AG09319 (cell line): ENCODE measurements around the gene DSG3.

ENCODE experiments used
- DNase-seq: peaks from one replicate; pipeline ENCODE4 v3.0.0-alpha.2; 2010; ENCODE audit warnings: low read depth; ENCODE audit errors: extremely low read depth
- CTCF ChIP-seq: IDR thresholded peaks from 2 replicates; pipeline ENCODE4 v1.5.1; 2011; ENCODE audit warnings: low read depth, mild to moderate bottlenecking, inconsistent platforms, low read length, moderate library complexity

Gene DSG3

GRCh38 chr18:31513189-31513935 lies 65.8 kb downstream of the DSG3 start:
- no peak for TF ChIP-seq CTCF
- no peak for DNase-seq

- no peak for DNase-seq
- TF ChIP-seq CTCF, result no peak
These were observed 68.9 kb downstream of the DSG3 start for GRCh38 chr18:31516437-31516836.

GRCh38 chr18:31526374-31526773 lies 78.8 kb downstream of the DSG3 start:
- TF ChIP-seq CTCF, result no peak
- DNase-seq, result no peak
